GM19240 (cell line): ENCODE data around the gene DMGDH.

Experiments used
- DNase-seq: peaks from one replicate; pipeline ENCODE4 v3.0.0; 2011; ENCODE audit warnings: low spot score; ENCODE audit not compliant: insufficient read length

The DMGDH gene

GRCh38 chr5:79069488-79070349 lies at the start of gene DMGDH, which contains the start of gene BHMT2:
Gene DMGDH, minus strand, starts transcription at chr5:79069674. Its CDS starts 54 bp downstream, at chr5:79069620.
Gene BHMT2, plus strand, starts transcription at chr5:79069767. Its CDS starts 16 bp downstream, at chr5:79069783.
- DNase-seq, result no peak

GRCh38 chr5:79112703-79113058 lies 43.2 kb upstream of the DMGDH start:
- DNase-seq, result no peak

- no peak for DNase-seq
These were observed 42.7 kb upstream of the DMGDH start for GRCh38 chr5:79111960-79112702.

GRCh38 chr5:79111387-79111959 lies 42.0 kb upstream of the DMGDH start, which contains the start of gene BHMT:
Gene BHMT, plus strand, starts transcription at chr5:79111809. Its CDS starts 77 bp downstream, at chr5:79111886.
- DNase-seq, result no peak

- no peak for DNase-seq
These were observed 40.3 kb upstream of the DMGDH start for GRCh38 chr5:79109527-79110492.

GRCh38 chr5:79108792-79109191 lies 39.3 kb upstream of the DMGDH start:
- no peak for DNase-seq

- no peak for DNase-seq
These were observed 38.6 kb upstream of the DMGDH start for GRCh38 chr5:79108086-79108485.

- no peak for DNase-seq
These were observed 37.7 kb upstream of the DMGDH start for GRCh38 chr5:79107020-79107796.

GRCh38 chr5:79105868-79106267 lies 36.4 kb upstream of the DMGDH start:
- DNase-seq, result no peak

GRCh38 chr5:79093762-79094161 lies 24.3 kb upstream of the DMGDH start:
- no peak for DNase-seq

- no peak for DNase-seq
These were observed 21.6 kb upstream of the DMGDH start for GRCh38 chr5:79091064-79091463.

GRCh38 chr5:79088507-79088906 lies 19.0 kb upstream of the DMGDH start:
- DNase-seq, result no peak

GRCh38 chr5:79086116-79086515 lies 16.6 kb upstream of the DMGDH start:
- DNase-seq, result no peak

- no peak for DNase-seq
These were observed 12.3 kb upstream of the DMGDH start for GRCh38 chr5:79081779-79082178.

- DNase-seq, result no peak
These were observed 11.3 kb upstream of the DMGDH start for GRCh38 chr5:79080804-79081203.

GRCh38 chr5:79077680-79078365 lies 8.3 kb upstream of the DMGDH start:
- DNase-seq, result no peak

- no peak for DNase-seq
These were observed 7.3 kb upstream of the DMGDH start for GRCh38 chr5:79076819-79077218.

- no peak for DNase-seq
These were observed 6.4 kb upstream of the DMGDH start for GRCh38 chr5:79075646-79076426.

- DNase-seq, result no peak
These were observed 5.2 kb upstream of the DMGDH start for GRCh38 chr5:79074641-79075040.
